GM19043 (cell line): ENCODE results near the gene HNF1B.

Source experiments
- ATAC-seq: cut with Tn5 transposase; IDR thresholded peaks from one replicate; pipeline ENCODE4 v1.9.1; 2021; ENCODE audit warnings: low read depth; ENCODE audit not compliant: unreplicated experiment

HNF1B gene

GRCh38 chr17:37637956-37638355, 106.9 kb downstream of the HNF1B start:
- no peak for ATAC-seq
